Vagina (tissue), 2 donors: ENCODE results near the gene NINJ2.

Experiments used
- POLR2AphosphoS5 ChIP-seq, 2 donors: sonication (generic); formaldehyde crosslinking; IDR thresholded peaks; one replicate each; pipeline ENCODE4 v1.9.0; 2017; ENCODE audit warnings: antibody characterized with exemption in 2 of 2, mild to moderate bottlenecking in 2 of 2, low read depth in 1 of 2; ENCODE audit not compliant: insufficient read depth in 1 of 2
- TF ChIP-seq, protein P1 (sequence below), 3 experiments: fragments of 450-650 bp in 2 of 3; fragments of 200-600 bp in 1 of 3; sonication (generic) in 1 of 3; IDR thresholded peaks; one replicate each; pipeline ENCODE4 v1.5.1; 2017 to 2019; ENCODE audit warnings: antibody characterized with exemption in 3 of 3, mild to moderate bottlenecking in 2 of 3, moderate library complexity in 2 of 3

DNA sequence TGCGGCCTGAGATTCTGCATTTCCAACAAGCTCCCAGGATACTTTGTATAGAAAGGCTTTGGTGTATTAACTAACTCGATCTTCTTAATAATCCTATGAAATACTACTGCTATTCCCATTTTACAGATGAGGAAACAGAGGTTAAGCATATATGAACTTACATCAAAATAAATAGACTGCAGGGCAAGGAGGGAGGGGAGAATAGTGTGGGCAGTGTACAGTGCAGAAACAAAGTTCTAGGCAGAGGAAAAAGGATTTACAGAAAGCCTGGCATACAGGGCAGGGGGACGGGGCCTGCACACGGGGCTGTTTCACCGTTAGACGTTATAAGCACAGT, 19.0 kb downstream of the NINJ2 start:
- TF ChIP-seq, protein P1, sequence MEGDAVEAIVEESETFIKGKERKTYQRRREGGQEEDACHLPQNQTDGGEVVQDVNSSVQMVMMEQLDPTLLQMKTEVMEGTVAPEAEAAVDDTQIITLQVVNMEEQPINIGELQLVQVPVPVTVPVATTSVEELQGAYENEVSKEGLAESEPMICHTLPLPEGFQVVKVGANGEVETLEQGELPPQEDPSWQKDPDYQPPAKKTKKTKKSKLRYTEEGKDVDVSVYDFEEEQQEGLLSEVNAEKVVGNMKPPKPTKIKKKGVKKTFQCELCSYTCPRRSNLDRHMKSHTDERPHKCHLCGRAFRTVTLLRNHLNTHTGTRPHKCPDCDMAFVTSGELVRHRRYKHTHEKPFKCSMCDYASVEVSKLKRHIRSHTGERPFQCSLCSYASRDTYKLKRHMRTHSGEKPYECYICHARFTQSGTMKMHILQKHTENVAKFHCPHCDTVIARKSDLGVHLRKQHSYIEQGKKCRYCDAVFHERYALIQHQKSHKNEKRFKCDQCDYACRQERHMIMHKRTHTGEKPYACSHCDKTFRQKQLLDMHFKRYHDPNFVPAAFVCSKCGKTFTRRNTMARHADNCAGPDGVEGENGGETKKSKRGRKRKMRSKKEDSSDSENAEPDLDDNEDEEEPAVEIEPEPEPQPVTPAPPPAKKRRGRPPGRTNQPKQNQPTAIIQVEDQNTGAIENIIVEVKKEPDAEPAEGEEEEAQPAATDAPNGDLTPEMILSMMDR (IDR thresholded peaks at IDR 0.05): no peak
- no peak for TF ChIP-seq POLR2AphosphoS5 (IDR thresholded peaks at IDR 0.05; ENCODE audit: insufficient read depth in 1 of 2, low read depth in 1 of 2)
